Neural cell (in vitro differentiated cells): Measurements from ENCODE around the gene CEP72. TPM values are rescaled to one million over a fixed set of nuclear protein-coding genes. Genes with fewer than 3 reads are reported as not detected.

Experiments
- H2AFZ ChIP-seq: fragments of 200-600, 300-800 bp; sonication (generic), shearing (Covaris generic); 2 replicates; pipeline ENCODE4 v1.6.0; 2014; ENCODE audit warnings: low read depth, mild to moderate bottlenecking, antibody characterized with exemption, low read length, moderate library complexity
- H3F3A ChIP-seq: fragments of 200-600 bp; shearing (Covaris generic); 2 replicates; pipeline ENCODE4 v1.6.1; 2016; ENCODE audit warnings: mild to moderate bottlenecking, moderate library complexity, mixed read lengths, antibody characterized with exemption, low read length; ENCODE audit not compliant: insufficient read depth, poor library complexity, severe bottlenecking
- H3K27ac ChIP-seq: fragments of 200-600, 300-800 bp; sonication (generic), shearing (Covaris generic); 2 replicates; pipeline ENCODE4 v1.5.1; 2014; ENCODE audit warnings: mild to moderate bottlenecking, low read length, moderate library complexity
- H3K27me3 ChIP-seq: fragments of 300-800, 200-600 bp; sonication (generic), shearing (Covaris generic); 2 replicates; pipeline ENCODE4 v1.6.0; 2014; ENCODE audit warnings: mild to moderate bottlenecking, low read depth, low read length, moderate library complexity; ENCODE audit not compliant: insufficient read depth
- H3K36me3 ChIP-seq: fragments of 300-800, 200-600 bp; sonication (generic), shearing (Covaris generic); 2 replicates; pipeline ENCODE4 v1.5.1; 2014; ENCODE audit warnings: mild to moderate bottlenecking, antibody characterized with exemption, low read length, moderate library complexity; ENCODE audit not compliant: insufficient read depth
- H3K4me2 ChIP-seq: fragments of 300-800, 200-600 bp; sonication (generic), shearing (Covaris generic); 2 replicates; pipeline ENCODE4 v1.6.0; 2014; ENCODE audit warnings: mild to moderate bottlenecking, low read length
- H3K4me3 ChIP-seq: fragments of 300-800, 200-600 bp; sonication (generic), shearing (Covaris generic); 2 replicates; pipeline ENCODE4 v1.5.1; 2014; ENCODE audit warnings: mild to moderate bottlenecking, low read length, moderate library complexity
- H3K79me2 ChIP-seq: fragments of 200-600 bp; shearing (Covaris generic); replicated peaks from 2 replicates; pipeline ENCODE4 v1.6.0; 2014; ENCODE audit warnings: mild to moderate bottlenecking, low read length, moderate library complexity; ENCODE audit not compliant: insufficient read depth
- H3K9ac ChIP-seq: fragments of 300-800, 200-600 bp; sonication (generic), shearing (Covaris generic); 2 replicates; pipeline ENCODE4 v1.6.1; 2016; ENCODE audit warnings: mild to moderate bottlenecking, low read length, mixed read lengths
- H3K9me2 ChIP-seq: fragments of 200-600 bp; shearing (Covaris generic); 2 replicates; pipeline ENCODE4 v1.6.1; 2016; ENCODE audit warnings: mild to moderate bottlenecking, low read length, mixed read lengths; ENCODE audit not compliant: insufficient read depth
- H3K9me3 ChIP-seq: fragments of 200-600, 300-800 bp; sonication (generic), shearing (Covaris generic); 2 replicates; pipeline ENCODE4 v1.6.1; 2016; ENCODE audit warnings: mild to moderate bottlenecking, mixed run types, low read length, moderate library complexity, mixed read lengths
- H4K20me1 ChIP-seq: fragments of 200-600 bp; shearing (Covaris generic); 2 replicates; pipeline ENCODE4 v1.6.1; 2016; ENCODE audit warnings: mild to moderate bottlenecking, mixed run types; ENCODE audit not compliant: insufficient read depth
- EP300 ChIP-seq: fragments of 450-650 bp; conservative IDR thresholded peaks from 2 replicates; pipeline ENCODE4 v1.6.1; 2014; ENCODE audit warnings: antibody characterized with exemption, mild to moderate bottlenecking, moderate library complexity; ENCODE audit not compliant: poor library complexity, severe bottlenecking
- EZH2 ChIP-seq: fragments of 200-600, 300-800 bp; shearing (Covaris generic), sonication (generic); IDR thresholded peaks from 2 replicates; pipeline ENCODE4 v1.6.1; 2014; ENCODE audit warnings: antibody characterized with exemption, low read length, borderline replicate concordance, mild to moderate bottlenecking; ENCODE audit not compliant: insufficient read depth, poor library complexity, severe bottlenecking
- MXI1 ChIP-seq: fragments of 450-650 bp; conservative IDR thresholded peaks from 2 replicates; pipeline ENCODE4 v1.6.1; 2014; ENCODE audit warnings: antibody characterized with exemption, mild to moderate bottlenecking; ENCODE audit not compliant: poor library complexity, severe bottlenecking
- POLR2AphosphoS5 ChIP-seq: IDR thresholded peaks from 2 replicates; pipeline ENCODE4 v1.6.1; 2012
- RAD21 ChIP-seq: fragments of 450-650 bp; conservative IDR thresholded peaks from 2 replicates; pipeline ENCODE4 v1.6.1; 2014; ENCODE audit warnings: antibody characterized with exemption, mild to moderate bottlenecking, moderate library complexity
- SMC3 ChIP-seq: fragments of 450-650 bp; conservative IDR thresholded peaks from 2 replicates; pipeline ENCODE4 v1.6.1; 2014; ENCODE audit warnings: antibody characterized with exemption, mild to moderate bottlenecking, moderate library complexity; ENCODE audit not compliant: poor library complexity
- TAF1 ChIP-seq: IDR thresholded peaks from 2 replicates; pipeline ENCODE4 v1.6.1; 2012; ENCODE audit warnings: low read depth
- polyA plus RNA-seq: library from polyadenylated mRNA; depleted of rRNA; stranded (reverse); fragments of >200 nt; gene quantifications from 2 replicates; pipeline ENCODE4 v1.2.3, GENCODE V29; 2014
- TF ChIP-seq, protein P1 (sequence below): fragments of 450-650 bp; IDR thresholded peaks from 2 replicates; pipeline ENCODE4 v1.5.1; 2014; ENCODE audit warnings: antibody characterized with exemption, mild to moderate bottlenecking, moderate library complexity; ENCODE audit not compliant: poor library complexity, severe bottlenecking
- TF ChIP-seq, protein P2 (sequence below): IDR thresholded peaks from 2 replicates; pipeline ENCODE4 v1.6.1; 2012; ENCODE audit warnings: borderline replicate concordance

The CEP72 gene
- polyA plus RNA-seq, 1 donor from 2014 or later: 5.9 TPM

DNA sequence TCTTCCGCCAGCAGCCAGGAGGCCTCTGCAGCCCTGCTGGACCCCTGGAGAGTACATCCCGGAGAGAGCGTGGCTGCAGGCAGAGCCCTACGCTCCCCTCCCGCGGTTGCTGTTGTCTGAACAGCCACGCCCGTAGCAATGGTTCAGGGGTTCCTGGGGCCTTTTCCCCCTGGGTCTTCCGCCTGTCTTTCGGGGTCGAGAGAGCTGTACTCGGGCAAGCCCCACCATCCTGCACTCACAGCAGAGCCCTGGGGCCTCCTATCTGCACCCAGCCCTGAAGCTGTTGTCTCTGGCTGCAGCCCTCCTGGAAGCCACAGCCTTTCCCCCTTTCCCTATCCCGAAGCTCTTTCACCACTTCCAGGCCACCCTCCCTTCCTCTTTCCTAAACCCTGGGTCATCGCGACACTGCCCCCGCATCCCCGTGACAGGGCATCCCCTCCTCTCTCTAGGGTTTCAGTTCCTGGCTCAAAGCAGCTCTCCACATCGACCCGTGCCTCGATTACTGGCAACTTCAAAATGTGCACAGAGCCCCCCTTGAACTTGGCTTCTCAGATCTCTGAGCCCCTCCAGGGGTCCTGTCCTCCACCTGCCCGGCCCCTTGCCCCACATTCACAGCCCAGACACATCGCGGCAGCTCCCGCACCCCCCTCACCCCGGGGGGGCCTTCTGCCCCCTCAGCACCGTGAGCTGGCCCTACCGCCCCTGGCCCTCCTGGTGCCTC lies 43.9 kb upstream of the CEP72 start:
- no peaks in the 10 kb centered on the region for H4K20me1 ChIP-seq
- no peak overlapping the region for H2AFZ ChIP-seq
- no peaks in the 10 kb centered on the region for H3K9me3 ChIP-seq
- H3K27ac ChIP-seq: no peak overlapping the region
- no peaks in the 10 kb centered on the region for H3K79me2 ChIP-seq
- no peak overlapping the region for H3K9ac ChIP-seq
- no peaks in the 10 kb centered on the region for H3F3A ChIP-seq
- TF ChIP-seq POLR2AphosphoS5 (no peak), MXI1 (no peak), EP300 (no peak), SMC3 (no peak), RAD21 (no peak), TAF1 (no peak), EZH2 (no peak)
- TF ChIP-seq, protein P1, sequence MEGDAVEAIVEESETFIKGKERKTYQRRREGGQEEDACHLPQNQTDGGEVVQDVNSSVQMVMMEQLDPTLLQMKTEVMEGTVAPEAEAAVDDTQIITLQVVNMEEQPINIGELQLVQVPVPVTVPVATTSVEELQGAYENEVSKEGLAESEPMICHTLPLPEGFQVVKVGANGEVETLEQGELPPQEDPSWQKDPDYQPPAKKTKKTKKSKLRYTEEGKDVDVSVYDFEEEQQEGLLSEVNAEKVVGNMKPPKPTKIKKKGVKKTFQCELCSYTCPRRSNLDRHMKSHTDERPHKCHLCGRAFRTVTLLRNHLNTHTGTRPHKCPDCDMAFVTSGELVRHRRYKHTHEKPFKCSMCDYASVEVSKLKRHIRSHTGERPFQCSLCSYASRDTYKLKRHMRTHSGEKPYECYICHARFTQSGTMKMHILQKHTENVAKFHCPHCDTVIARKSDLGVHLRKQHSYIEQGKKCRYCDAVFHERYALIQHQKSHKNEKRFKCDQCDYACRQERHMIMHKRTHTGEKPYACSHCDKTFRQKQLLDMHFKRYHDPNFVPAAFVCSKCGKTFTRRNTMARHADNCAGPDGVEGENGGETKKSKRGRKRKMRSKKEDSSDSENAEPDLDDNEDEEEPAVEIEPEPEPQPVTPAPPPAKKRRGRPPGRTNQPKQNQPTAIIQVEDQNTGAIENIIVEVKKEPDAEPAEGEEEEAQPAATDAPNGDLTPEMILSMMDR: no peak
- TF ChIP-seq, protein P2, sequence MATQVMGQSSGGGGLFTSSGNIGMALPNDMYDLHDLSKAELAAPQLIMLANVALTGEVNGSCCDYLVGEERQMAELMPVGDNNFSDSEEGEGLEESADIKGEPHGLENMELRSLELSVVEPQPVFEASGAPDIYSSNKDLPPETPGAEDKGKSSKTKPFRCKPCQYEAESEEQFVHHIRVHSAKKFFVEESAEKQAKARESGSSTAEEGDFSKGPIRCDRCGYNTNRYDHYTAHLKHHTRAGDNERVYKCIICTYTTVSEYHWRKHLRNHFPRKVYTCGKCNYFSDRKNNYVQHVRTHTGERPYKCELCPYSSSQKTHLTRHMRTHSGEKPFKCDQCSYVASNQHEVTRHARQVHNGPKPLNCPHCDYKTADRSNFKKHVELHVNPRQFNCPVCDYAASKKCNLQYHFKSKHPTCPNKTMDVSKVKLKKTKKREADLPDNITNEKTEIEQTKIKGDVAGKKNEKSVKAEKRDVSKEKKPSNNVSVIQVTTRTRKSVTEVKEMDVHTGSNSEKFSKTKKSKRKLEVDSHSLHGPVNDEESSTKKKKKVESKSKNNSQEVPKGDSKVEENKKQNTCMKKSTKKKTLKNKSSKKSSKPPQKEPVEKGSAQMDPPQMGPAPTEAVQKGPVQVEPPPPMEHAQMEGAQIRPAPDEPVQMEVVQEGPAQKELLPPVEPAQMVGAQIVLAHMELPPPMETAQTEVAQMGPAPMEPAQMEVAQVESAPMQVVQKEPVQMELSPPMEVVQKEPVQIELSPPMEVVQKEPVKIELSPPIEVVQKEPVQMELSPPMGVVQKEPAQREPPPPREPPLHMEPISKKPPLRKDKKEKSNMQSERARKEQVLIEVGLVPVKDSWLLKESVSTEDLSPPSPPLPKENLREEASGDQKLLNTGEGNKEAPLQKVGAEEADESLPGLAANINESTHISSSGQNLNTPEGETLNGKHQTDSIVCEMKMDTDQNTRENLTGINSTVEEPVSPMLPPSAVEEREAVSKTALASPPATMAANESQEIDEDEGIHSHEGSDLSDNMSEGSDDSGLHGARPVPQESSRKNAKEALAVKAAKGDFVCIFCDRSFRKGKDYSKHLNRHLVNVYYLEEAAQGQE: no peak
- H3K4me3 ChIP-seq: no peak overlapping the region
- no peaks in the 10 kb centered on the region for H3K9me2 ChIP-seq
- no peaks in the 10 kb centered on the region for H3K36me3 ChIP-seq
- no peak overlapping the region for H3K4me2 ChIP-seq
- no peaks in the 10 kb centered on the region for H3K27me3 ChIP-seq

GRCh38 chr5:568809-569208 lies 43.3 kb upstream of the CEP72 start:
- TF ChIP-seq EP300 (no peak), SMC3 (no peak), RAD21 (no peak), POLR2AphosphoS5 (no peak), MXI1 (no peak), TAF1 (no peak), EZH2 (no peak)
- TF ChIP-seq, protein P1: no peak
- TF ChIP-seq, protein P2: no peak
- H3K4me3 ChIP-seq: no peak overlapping the region
- no peaks in the 10 kb centered on the region for H3F3A ChIP-seq
- no peaks in the 10 kb centered on the region for H4K20me1 ChIP-seq
- H2AFZ ChIP-seq: no peak overlapping the region
- no peak overlapping the region for H3K9ac ChIP-seq
- no peaks in the 10 kb centered on the region for H3K36me3 ChIP-seq
- no peaks in the 10 kb centered on the region for H3K9me2 ChIP-seq
- no peaks in the 10 kb centered on the region for H3K27me3 ChIP-seq
- no peak overlapping the region for H3K27ac ChIP-seq
- H3K4me2 ChIP-seq: no peak overlapping the region
- H3K79me2 ChIP-seq: no peaks in the 10 kb centered on the region
- no peaks in the 10 kb centered on the region for H3K9me3 ChIP-seq
